Muscle layer of colon (tissue), 2 donors: ENCODE results near the gene PDGFD.

Source experiments
- H3K27ac ChIP-seq: one replicate; pipeline ENCODE4 v1.7.0; 2013; ENCODE audit warnings: low read depth, mild to moderate bottlenecking, low read length, moderate library complexity
- H3K27me3 ChIP-seq, 2 donors: one replicate each; pipeline ENCODE4 v1.7.0; 2013; ENCODE audit warnings: low read length in 2 of 2, mild to moderate bottlenecking in 2 of 2; ENCODE audit not compliant: insufficient read depth in 2 of 2, control insufficient read depth in 1 of 2
- H3K36me3 ChIP-seq: one replicate; pipeline ENCODE4 v1.7.0; 2013; ENCODE audit warnings: mild to moderate bottlenecking, low read length; ENCODE audit not compliant: insufficient read depth
- H3K4me1 ChIP-seq: one replicate; pipeline ENCODE4 v1.7.0; 2013; ENCODE audit warnings: mild to moderate bottlenecking, low read length; ENCODE audit not compliant: insufficient read depth
- H3K4me3 ChIP-seq, 2 donors: one replicate each; pipeline ENCODE4 v1.7.0; 2013; ENCODE audit warnings: low read length in 2 of 2, low read depth in 1 of 2, mild to moderate bottlenecking in 1 of 2, moderate library complexity in 1 of 2
- H3K9ac ChIP-seq: one replicate; pipeline ENCODE4 v1.7.0; 2013; ENCODE audit warnings: low read length
- H3K9me3 ChIP-seq: one replicate; pipeline ENCODE4 v1.7.0; 2013; ENCODE audit warnings: mild to moderate bottlenecking, low read length
- donor health status: abdominal sarcoma.
- donor health status: Adenocarcinoma of cecum.

PDGFD gene

DNA sequence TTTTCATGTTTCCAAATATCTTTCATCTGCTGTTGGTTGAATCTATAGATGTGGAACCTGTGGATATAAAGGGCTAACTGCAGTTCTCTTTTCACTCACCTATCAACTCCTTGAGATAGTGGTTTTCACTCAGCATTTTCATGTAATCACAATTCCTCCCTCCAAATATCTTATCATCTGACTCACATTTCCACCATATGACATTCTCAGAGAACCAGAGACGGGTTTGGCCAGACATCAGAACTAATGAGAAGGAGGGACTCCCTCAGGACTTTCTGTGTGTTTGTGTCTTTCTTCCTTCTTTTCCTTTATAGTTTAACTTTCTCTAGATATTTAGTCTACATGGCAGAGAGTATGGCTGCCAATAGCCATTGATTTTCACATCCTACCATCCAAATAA lies 262.3 kb downstream of the PDGFD start:
- no peaks in the 10 kb centered on the region for H3K4me1 ChIP-seq
- H3K9me3 ChIP-seq = no peaks in the 10 kb centered on the region
- no peaks in the 10 kb centered on the region for H3K36me3 ChIP-seq
- no peak overlapping the region for H3K4me3 ChIP-seq
- no peak overlapping the region for H3K27ac ChIP-seq
- H3K9ac ChIP-seq = no peak overlapping the region
- no peaks in the 10 kb centered on the region for H3K27me3 ChIP-seq

- no peak overlapping the region for H3K27ac ChIP-seq
- no peaks in the 10 kb centered on the region for H3K27me3 ChIP-seq
- no peaks in the 10 kb centered on the region for H3K4me1 ChIP-seq
- H3K4me3 ChIP-seq = no peak overlapping the region
- H3K36me3 ChIP-seq = no peaks in the 10 kb centered on the region
- H3K9me3 ChIP-seq = no peaks in the 10 kb centered on the region
- no peak overlapping the region for H3K9ac ChIP-seq
Measured at GRCh38 chr11:103898577-103899336, 265.2 kb downstream of the PDGFD start.

DNA sequence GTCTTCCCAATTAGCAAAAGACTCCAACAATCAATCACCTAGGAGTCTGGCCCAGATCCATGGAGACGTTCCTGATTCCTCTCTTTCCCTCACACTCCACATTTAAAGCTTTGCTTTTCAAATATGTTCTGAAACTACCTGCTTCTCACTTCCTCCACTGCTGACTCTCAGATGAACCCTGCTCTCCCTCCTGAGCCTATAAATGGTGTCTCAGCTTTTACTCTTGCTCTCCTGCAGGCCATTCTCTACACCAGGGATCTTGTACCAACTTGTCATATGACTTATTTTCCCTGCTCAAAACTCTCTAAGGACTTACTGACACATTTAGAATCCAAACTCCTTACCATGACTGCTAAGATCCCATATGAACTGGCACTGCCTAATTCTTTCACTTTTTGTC lies 265.9 kb downstream of the PDGFD start:
- Histone ChIP-seq H3K9me3 (no peaks in the 10 kb centered on the region), H3K27ac (no peak overlapping the region), H3K4me3 (no peak overlapping the region), H3K9ac (no peak overlapping the region), H3K4me1 (no peaks in the 10 kb centered on the region), H3K27me3 (no peaks in the 10 kb centered on the region), H3K36me3 (no peaks in the 10 kb centered on the region)

DNA sequence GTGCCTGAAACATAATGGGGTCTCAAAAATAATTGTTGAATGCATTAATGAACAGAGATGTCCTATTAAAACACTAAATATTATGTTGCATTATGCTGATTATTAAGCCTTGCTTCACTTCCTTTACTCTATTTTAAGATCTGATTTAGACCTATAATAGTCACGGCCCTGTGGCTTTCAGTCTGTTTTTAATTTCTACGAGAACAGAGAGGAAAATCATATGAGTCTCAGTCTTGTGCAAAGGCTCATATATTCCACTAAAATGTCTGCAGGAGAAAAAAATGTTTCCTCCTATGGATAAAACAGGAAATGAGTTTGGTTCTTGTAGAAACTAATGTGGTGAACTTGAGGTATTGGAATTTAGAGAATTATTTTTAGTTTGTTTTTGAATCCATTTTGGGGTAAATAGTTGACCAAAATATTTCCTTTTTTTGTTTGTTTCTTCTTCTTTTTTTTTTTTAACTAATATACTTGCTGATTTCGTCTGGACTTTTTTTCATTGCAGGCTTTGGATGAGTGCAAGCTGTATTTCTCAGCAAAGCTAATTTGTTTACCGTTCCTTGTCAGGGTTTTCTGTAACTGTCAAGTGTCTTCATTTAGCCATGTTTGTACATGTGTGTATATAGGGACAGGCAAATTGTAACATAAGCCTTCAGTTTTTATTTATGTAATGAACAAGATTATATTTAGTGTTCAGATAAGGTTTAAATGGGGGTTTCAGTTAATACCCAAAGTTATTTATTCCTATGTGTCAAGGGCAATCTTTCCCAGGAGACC lies 266.6 kb downstream of the PDGFD start:
- no peaks in the 10 kb centered on the region for H3K4me1 ChIP-seq
- H3K36me3 ChIP-seq = no peaks in the 10 kb centered on the region
- H3K9me3 ChIP-seq = no peaks in the 10 kb centered on the region
- H3K9ac ChIP-seq = no peak overlapping the region
- H3K4me3 ChIP-seq = no peak overlapping the region
- H3K27me3 ChIP-seq = no peaks in the 10 kb centered on the region
- no peak overlapping the region for H3K27ac ChIP-seq

GRCh38 chr11:103895106-103895505 lies 268.8 kb downstream of the PDGFD start:
- Histone ChIP-seq H3K36me3 (no peaks in the 10 kb centered on the region), H3K9me3 (no peaks in the 10 kb centered on the region), H3K4me1 (no peaks in the 10 kb centered on the region), H3K9ac (no peak overlapping the region), H3K27me3 (no peaks in the 10 kb centered on the region), H3K4me3 (no peak overlapping the region), H3K27ac (no peak overlapping the region)

GRCh38 chr11:103894673-103895072 lies 269.3 kb downstream of the PDGFD start:
- Histone ChIP-seq H3K27ac (no peak overlapping the region), H3K27me3 (no peaks in the 10 kb centered on the region), H3K9me3 (no peaks in the 10 kb centered on the region), H3K36me3 (no peaks in the 10 kb centered on the region), H3K4me3 (no peak overlapping the region), H3K9ac (no peak overlapping the region), H3K4me1 (no peaks in the 10 kb centered on the region)

DNA sequence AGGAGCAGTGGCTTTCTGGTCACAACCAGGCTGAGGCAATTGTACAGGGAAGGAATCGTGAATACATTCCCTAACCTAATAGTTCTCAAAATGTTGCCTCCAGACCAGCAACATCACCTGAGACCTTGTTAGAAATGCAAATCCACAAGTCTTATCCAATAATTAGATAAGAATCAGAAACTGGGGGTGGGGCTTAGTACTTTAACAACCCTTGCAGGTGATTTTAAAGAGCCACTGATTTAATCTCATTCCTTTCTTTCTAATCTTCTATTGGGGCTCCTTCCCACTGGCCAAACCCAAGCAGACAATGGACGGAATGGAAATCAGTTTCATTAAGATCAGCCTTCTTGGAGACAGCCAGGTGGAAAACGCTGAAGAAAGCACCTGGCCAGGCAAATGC lies 269.9 kb downstream of the PDGFD start:
- H3K27me3 ChIP-seq = no peaks in the 10 kb centered on the region
- H3K36me3 ChIP-seq = no peaks in the 10 kb centered on the region
- H3K4me1 ChIP-seq = no peaks in the 10 kb centered on the region
- H3K9me3 ChIP-seq = no peaks in the 10 kb centered on the region
- no peak overlapping the region for H3K9ac ChIP-seq
- H3K27ac ChIP-seq = no peak overlapping the region
- H3K4me3 ChIP-seq = no peak overlapping the region

DNA sequence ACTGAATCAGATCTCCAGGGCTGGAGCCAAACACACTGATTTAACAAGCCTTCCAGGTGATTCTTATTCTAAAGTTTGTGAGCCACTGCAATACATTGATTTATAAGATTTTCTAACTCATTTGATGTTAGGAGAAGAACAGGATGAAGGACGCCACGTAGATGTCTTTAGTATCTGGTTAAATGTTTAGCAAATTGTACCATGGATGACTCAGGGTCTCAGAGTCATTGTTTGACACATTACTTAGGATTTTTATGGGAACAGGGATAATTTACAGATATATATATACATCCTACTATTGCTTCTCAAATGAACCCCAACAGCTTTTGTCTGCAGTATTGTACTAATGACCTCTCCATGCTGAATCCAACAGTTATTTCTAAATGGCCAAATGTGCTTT lies 270.6 kb downstream of the PDGFD start:
- Histone ChIP-seq H3K27ac (no peak overlapping the region), H3K27me3 (no peaks in the 10 kb centered on the region), H3K9me3 (no peaks in the 10 kb centered on the region), H3K36me3 (no peaks in the 10 kb centered on the region), H3K9ac (no peak overlapping the region), H3K4me1 (no peaks in the 10 kb centered on the region), H3K4me3 (no peak overlapping the region)

DNA sequence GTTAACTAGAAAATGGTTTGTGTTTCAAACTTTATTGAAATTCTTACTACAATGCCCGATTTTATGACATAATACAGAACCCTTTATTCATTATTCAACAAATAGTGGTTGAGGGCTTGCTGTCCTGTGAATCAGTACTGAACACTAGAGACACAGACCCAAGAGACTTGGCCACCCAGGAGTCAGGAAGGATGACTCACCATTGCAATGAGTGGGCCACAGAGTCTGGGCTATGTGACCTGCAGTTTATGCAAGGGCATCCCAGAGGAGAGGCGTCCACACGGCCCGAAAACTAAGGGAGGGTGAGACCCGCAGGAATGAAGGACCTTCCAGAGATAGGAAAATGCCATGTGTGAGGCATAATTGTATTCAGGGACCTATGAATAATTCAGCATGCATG lies 271.3 kb downstream of the PDGFD start:
- H3K27me3 ChIP-seq = no peaks in the 10 kb centered on the region
- H3K4me1 ChIP-seq = no peaks in the 10 kb centered on the region
- H3K9me3 ChIP-seq = no peaks in the 10 kb centered on the region
- H3K4me3 ChIP-seq = no peak overlapping the region
- no peak overlapping the region for H3K9ac ChIP-seq
- no peak overlapping the region for H3K27ac ChIP-seq
- H3K36me3 ChIP-seq = no peaks in the 10 kb centered on the region

DNA sequence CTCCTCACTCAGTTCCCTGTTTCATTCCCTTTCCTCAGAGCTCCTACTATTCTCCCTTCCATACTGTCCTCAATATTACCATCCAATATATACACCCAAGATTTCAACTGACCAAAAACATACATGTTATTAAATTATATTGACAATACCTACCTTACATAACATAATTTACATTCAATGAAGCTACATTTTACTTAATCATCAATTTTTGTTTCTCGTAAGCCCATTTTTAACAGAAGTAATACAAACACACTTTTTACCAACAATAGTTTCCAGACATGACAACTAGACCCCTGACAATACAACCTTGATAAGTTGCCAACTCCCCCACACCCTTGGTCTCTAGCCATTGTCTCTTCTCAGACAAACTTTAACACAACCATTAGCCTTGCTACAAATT lies 273.3 kb downstream of the PDGFD start:
- Histone ChIP-seq H3K36me3 (no peaks in the 10 kb centered on the region), H3K4me1 (no peaks in the 10 kb centered on the region), H3K27me3 (no peaks in the 10 kb centered on the region), H3K27ac (no peak overlapping the region), H3K9ac (no peak overlapping the region), H3K4me3 (no peak overlapping the region), H3K9me3 (no peaks in the 10 kb centered on the region)

GRCh38 chr11:103889679-103890078 lies 274.3 kb downstream of the PDGFD start:
- no peaks in the 10 kb centered on the region for H3K36me3 ChIP-seq
- H3K4me1 ChIP-seq = no peaks in the 10 kb centered on the region
- H3K27ac ChIP-seq = no peak overlapping the region
- H3K9me3 ChIP-seq = no peaks in the 10 kb centered on the region
- H3K4me3 ChIP-seq = no peak overlapping the region
- H3K27me3 ChIP-seq = no peaks in the 10 kb centered on the region
- H3K9ac ChIP-seq = no peak overlapping the region

- no peaks in the 10 kb centered on the region for H3K27me3 ChIP-seq
- no peaks in the 10 kb centered on the region for H3K4me1 ChIP-seq
- no peak overlapping the region for H3K4me3 ChIP-seq
- H3K9ac ChIP-seq = no peak overlapping the region
- no peaks in the 10 kb centered on the region for H3K36me3 ChIP-seq
- H3K9me3 ChIP-seq = no peaks in the 10 kb centered on the region
- no peak overlapping the region for H3K27ac ChIP-seq
Measured at GRCh38 chr11:103888541-103888951, 275.4 kb downstream of the PDGFD start.
